ENCODE results near the gene CLSTN3.

The CLSTN3 gene

DNA sequence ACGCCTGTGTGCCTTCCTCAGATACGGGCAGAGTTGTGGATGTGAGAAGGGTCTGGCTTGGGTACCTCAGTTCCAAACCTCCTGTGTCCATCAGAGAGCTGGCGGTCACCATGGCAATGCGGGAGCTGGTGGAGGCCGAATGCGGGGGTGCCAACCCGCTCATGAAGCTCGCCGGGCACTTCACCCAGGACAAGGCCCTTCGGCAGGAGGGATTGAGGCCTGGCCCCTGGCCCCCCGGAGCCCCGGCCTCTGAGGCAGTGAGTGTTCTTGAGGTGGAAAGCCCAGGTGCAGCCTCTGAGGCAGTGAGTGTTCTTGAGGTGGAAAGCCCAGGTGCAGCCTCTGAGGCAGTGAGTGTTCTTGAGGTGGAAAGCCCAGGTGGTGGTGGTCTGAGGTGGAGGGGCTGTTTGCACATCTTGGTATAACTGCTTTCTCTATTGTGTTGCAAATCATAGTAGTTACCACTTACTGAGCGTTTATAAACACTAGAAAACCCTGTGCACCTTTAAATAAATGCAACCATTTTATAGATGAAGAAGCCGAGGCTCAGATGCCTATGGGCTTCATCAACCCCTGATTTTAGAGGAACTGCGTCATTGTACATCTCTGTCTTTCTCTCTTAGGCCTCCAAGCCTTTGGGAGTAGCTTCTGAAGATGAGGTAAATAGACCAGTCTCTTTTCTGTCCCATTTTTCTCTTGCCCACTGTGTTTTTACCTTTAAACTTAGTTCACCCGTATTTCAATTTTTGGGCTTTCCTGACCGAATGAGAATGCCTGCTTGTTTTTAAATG, 60.3 kb downstream of the CLSTN3 start:
- TF ChIP-seq RAD21 (IDR thresholded peaks at IDR 0.05; ENCODE audit: low read depth) = no peak
- no peak for TF ChIP-seq CREB1 (IDR thresholded peaks at IDR 0.05; ENCODE audit: low read depth)
- TF ChIP-seq FOXM1 (IDR thresholded peaks at IDR 0.05; ENCODE audit: borderline replicate concordance, low read depth) = no peak
- TF ChIP-seq, protein P1, sequence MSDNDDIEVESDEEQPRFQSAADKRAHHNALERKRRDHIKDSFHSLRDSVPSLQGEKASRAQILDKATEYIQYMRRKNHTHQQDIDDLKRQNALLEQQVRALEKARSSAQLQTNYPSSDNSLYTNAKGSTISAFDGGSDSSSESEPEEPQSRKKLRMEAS (IDR thresholded peaks at IDR 0.05) = no peak
- no peak for TF ChIP-seq TEAD4 (IDR thresholded peaks at IDR 0.05)
- no peak for TF ChIP-seq TAF1 (IDR thresholded peaks at IDR 0.05; ENCODE audit: low read depth)
- TF ChIP-seq TCF12 (IDR thresholded peaks at IDR 0.05; ENCODE audit: low read depth) = no peak
- TF ChIP-seq, protein P2, sequence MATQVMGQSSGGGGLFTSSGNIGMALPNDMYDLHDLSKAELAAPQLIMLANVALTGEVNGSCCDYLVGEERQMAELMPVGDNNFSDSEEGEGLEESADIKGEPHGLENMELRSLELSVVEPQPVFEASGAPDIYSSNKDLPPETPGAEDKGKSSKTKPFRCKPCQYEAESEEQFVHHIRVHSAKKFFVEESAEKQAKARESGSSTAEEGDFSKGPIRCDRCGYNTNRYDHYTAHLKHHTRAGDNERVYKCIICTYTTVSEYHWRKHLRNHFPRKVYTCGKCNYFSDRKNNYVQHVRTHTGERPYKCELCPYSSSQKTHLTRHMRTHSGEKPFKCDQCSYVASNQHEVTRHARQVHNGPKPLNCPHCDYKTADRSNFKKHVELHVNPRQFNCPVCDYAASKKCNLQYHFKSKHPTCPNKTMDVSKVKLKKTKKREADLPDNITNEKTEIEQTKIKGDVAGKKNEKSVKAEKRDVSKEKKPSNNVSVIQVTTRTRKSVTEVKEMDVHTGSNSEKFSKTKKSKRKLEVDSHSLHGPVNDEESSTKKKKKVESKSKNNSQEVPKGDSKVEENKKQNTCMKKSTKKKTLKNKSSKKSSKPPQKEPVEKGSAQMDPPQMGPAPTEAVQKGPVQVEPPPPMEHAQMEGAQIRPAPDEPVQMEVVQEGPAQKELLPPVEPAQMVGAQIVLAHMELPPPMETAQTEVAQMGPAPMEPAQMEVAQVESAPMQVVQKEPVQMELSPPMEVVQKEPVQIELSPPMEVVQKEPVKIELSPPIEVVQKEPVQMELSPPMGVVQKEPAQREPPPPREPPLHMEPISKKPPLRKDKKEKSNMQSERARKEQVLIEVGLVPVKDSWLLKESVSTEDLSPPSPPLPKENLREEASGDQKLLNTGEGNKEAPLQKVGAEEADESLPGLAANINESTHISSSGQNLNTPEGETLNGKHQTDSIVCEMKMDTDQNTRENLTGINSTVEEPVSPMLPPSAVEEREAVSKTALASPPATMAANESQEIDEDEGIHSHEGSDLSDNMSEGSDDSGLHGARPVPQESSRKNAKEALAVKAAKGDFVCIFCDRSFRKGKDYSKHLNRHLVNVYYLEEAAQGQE (IDR thresholded peaks at IDR 0.05; ENCODE audit: low read depth) = no peak
- TF ChIP-seq YY1 (IDR thresholded peaks at IDR 0.05; ENCODE audit: low read depth) = no peak
- no peak for TF ChIP-seq CEBPB (IDR thresholded peaks at IDR 0.05)
- TF ChIP-seq, protein P3, sequence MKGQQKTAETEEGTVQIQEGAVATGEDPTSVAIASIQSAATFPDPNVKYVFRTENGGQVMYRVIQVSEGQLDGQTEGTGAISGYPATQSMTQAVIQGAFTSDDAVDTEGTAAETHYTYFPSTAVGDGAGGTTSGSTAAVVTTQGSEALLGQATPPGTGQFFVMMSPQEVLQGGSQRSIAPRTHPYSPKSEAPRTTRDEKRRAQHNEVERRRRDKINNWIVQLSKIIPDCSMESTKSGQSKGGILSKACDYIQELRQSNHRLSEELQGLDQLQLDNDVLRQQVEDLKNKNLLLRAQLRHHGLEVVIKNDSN (IDR thresholded peaks at IDR 0.05) = no peak
- no peak for TF ChIP-seq EGR1 (IDR thresholded peaks at IDR 0.05)
- no peak for TF ChIP-seq EP300 (IDR thresholded peaks at IDR 0.05; ENCODE audit: borderline replicate concordance)
- no peak for TF ChIP-seq NFIC (IDR thresholded peaks at IDR 0.05)
- no peak for TF ChIP-seq ZBTB7A (IDR thresholded peaks at IDR 0.05; ENCODE audit: low read depth)

DNA sequence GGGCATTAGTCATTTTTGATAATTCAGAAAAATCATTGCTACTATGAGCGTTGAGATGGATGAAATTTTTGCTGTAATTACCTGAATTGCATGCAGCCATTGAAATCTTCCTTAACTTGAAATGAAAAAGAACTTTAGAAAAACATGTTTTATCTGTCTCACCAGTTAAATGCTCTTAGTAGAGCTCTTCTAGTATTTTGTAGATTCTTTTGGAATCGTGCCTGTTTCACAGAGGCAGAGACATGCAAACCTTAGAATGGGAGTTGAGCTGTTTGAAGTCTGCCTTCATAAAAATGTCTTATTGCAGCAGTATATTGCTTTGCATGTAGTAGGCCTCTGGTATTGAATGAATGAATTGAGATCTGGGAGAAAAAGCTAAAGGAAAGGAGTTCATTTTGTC, 63.5 kb downstream of the CLSTN3 start:
- TF ChIP-seq CEBPB (IDR thresholded peaks at IDR 0.05) = no peak

DNA sequence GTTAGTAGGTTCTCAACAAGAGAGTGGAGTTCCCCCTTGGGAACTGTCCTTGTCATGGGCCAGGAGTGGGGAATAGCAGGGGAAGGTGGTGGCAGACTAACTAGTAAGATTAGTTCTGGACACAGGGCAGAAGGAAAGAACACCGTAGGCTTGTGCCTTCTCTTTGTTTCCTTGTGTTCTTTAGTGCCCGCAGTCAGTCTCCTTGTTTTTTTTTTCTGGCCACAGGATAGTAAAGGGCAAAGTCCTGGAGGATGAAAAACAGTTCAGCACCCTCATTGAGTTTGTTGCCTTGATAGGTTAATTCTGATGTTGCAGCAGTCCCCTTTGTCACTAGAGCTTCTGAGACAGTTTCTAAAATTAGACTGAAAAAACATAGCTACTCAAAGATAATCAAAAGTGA, 67.7 kb downstream of the CLSTN3 start:
- TF ChIP-seq TEAD4 (IDR thresholded peaks at IDR 0.05) = no peak
- TF ChIP-seq EGR1 (IDR thresholded peaks at IDR 0.05) = no peak
- TF ChIP-seq, protein P2 (IDR thresholded peaks at IDR 0.05; ENCODE audit: low read depth) = no peak

DNA sequence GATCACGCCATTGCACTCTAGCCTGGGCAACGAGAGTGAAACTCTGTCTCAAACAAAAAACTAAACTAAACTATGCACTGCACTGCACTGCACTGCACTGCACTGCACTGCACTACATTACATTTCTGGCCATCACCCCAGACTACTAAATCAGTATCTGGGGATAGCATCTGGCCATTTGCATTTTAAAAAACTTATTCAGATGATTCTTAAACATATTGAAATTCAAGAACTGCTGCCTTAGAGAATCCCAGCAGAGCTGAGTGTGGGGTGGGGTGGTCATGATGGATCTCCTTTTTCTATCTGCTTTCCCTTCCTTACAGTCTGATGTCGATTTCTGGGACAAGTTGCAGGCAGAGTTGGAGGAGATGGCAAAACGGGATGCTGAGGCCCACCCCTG, 72.9 kb downstream of the CLSTN3 start:
- TF ChIP-seq TEAD4 (IDR thresholded peaks at IDR 0.05) = no peak
- no peak for TF ChIP-seq TAF1 (IDR thresholded peaks at IDR 0.05; ENCODE audit: low read depth)
- TF ChIP-seq EP300 (IDR thresholded peaks at IDR 0.05; ENCODE audit: borderline replicate concordance) = no peak
- TF ChIP-seq EGR1 (IDR thresholded peaks at IDR 0.05) = no peak
- TF ChIP-seq CREB1 (IDR thresholded peaks at IDR 0.05; ENCODE audit: low read depth) = no peak
- no peak for TF ChIP-seq TCF12 (IDR thresholded peaks at IDR 0.05; ENCODE audit: low read depth)

DNA sequence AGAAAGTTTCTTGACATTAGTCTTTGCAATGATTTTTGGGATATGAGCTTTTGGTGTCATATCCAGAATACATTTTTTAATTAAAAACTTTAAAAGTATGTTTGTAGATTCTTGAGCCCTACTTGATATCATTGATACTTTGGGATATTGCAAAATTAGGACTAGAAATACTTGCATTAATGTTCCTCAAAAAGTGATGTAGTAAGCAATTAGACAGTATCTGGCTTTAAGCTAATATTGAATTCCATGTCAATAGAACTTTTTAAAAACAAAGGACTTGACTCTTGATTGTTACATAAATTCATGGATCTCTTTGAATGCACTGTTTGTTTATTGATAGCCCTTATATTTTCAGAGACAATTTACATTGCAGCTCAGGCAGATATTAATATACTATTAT, 74.9 kb downstream of the CLSTN3 start:
- no peak for TF ChIP-seq ZBTB7A (IDR thresholded peaks at IDR 0.05; ENCODE audit: low read depth)
- TF ChIP-seq EGR1 (IDR thresholded peaks at IDR 0.05) = no peak
- TF ChIP-seq, protein P1 (IDR thresholded peaks at IDR 0.05) = no peak
- TF ChIP-seq RAD21 (IDR thresholded peaks at IDR 0.05; ENCODE audit: low read depth) = no peak

DNA sequence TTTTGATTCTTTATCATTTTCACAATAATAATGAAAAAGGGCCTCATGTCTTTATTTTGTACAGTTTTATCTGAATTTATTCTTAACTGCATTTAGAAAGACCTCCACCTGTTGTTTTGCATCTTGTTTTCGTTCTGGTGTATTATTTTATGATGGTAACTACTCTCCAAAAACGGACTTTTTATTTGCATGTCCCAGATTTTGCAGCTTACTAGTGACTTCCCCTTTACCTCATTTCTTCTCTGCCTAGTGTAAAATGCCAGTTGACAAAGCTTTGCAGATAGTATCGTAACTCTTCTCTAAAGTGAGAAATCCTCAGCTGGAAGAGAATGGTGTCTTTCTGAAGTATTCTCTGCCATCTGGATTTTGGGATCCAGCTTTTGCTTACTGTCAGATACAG, 76.5 kb downstream of the CLSTN3 start:
- no peak for TF ChIP-seq CREB1 (IDR thresholded peaks at IDR 0.05; ENCODE audit: low read depth)
- no peak for TF ChIP-seq FOXM1 (IDR thresholded peaks at IDR 0.05; ENCODE audit: borderline replicate concordance, low read depth)
- TF ChIP-seq EP300 (IDR thresholded peaks at IDR 0.05; ENCODE audit: borderline replicate concordance) = no peak
- TF ChIP-seq, protein P1 (IDR thresholded peaks at IDR 0.05) = no peak
- no peak for TF ChIP-seq EGR1 (IDR thresholded peaks at IDR 0.05)
- TF ChIP-seq TCF12 (IDR thresholded peaks at IDR 0.05; ENCODE audit: low read depth) = no peak
- TF ChIP-seq YY1 (IDR thresholded peaks at IDR 0.05; ENCODE audit: low read depth) = no peak
- TF ChIP-seq, protein P2 (IDR thresholded peaks at IDR 0.05; ENCODE audit: low read depth) = no peak
- TF ChIP-seq, protein P3 (IDR thresholded peaks at IDR 0.05) = no peak
- TF ChIP-seq NFIC (IDR thresholded peaks at IDR 0.05) = no peak
